DLD1 (cell line): ENCODE measurements around the gene ME3.
"Not testable (repeated sequence)": the region's sequence is repeated elsewhere in the genome, so short reads cannot be mapped to it uniquely, and the experiment has no call there.

Source experiments
- in situ Hi-C: cut with HindIII; loops from 2 replicates; pipeline ENCODE4 v1.10.0; 2017; ENCODE audit warnings: low sequenced_read_pairs

The ME3 gene

GRCh38 chr11:86569109-86569508 is 103.3 kb downstream of the ME3 start:
- in situ Hi-C loops = no loop called here

- in situ Hi-C loops = no loop called here
Observed at GRCh38 chr11:86565801-86566312, 106.6 kb downstream of the ME3 start.

GRCh38 chr11:86565388-86565787 is 107.0 kb downstream of the ME3 start:
- in situ Hi-C loops = no loop called here

- in situ Hi-C loops = not testable (repeated sequence)
Observed at GRCh38 chr11:86562842-86563241, 109.6 kb downstream of the ME3 start.

- in situ Hi-C loops = no loop called here
Observed at GRCh38 chr11:86559311-86559945, 113.0 kb downstream of the ME3 start.

- in situ Hi-C loops = no loop called here
Observed at GRCh38 chr11:86558841-86559240, 113.6 kb downstream of the ME3 start.

- in situ Hi-C loops = no loop called here
Observed at GRCh38 chr11:86558207-86558606, 114.2 kb downstream of the ME3 start.

- in situ Hi-C loops = no loop called here
Observed at GRCh38 chr11:86555866-86556265, 116.5 kb downstream of the ME3 start.

- in situ Hi-C loops = no loop called here
Observed at GRCh38 chr11:86555401-86555800, 117.0 kb downstream of the ME3 start.

- in situ Hi-C loops = no loop called here
Observed at GRCh38 chr11:86553265-86553664, 119.2 kb downstream of the ME3 start.

GRCh38 chr11:86551288-86552092 is 120.9 kb downstream of the ME3 start:
- in situ Hi-C loops = no loop called here

- in situ Hi-C loops = no loop called here
Observed at GRCh38 chr11:86550757-86551156, 121.7 kb downstream of the ME3 start.

GRCh38 chr11:86548271-86548917 is 124.0 kb downstream of the ME3 start:
- in situ Hi-C loops = no loop called here

GRCh38 chr11:86547727-86548126 is 124.7 kb downstream of the ME3 start:
- in situ Hi-C loops = no loop called here

GRCh38 chr11:86541299-86541698 is 131.1 kb downstream of the ME3 start:
- in situ Hi-C loops = not testable (repeated sequence)

GRCh38 chr11:86538223-86538548 is 134.2 kb downstream of the ME3 start:
- in situ Hi-C loops = no loop called here

- in situ Hi-C loops = no loop called here
Observed at GRCh38 chr11:86537541-86538222, 134.7 kb downstream of the ME3 start.

- in situ Hi-C loops = no loop called here
Observed at GRCh38 chr11:86535773-86536172, 136.6 kb downstream of the ME3 start.

- in situ Hi-C loops = no loop called here
Observed at GRCh38 chr11:86524620-86525352, 147.6 kb downstream of the ME3 start.

GRCh38 chr11:86523738-86524619 is 148.4 kb downstream of the ME3 start:
- in situ Hi-C loops = no loop called here
